ENCODE measurements around the gene ARMC12.

ARMC12 gene

GRCh38 chr6:35790683-35791082, 53.9 kb downstream of the ARMC12 start:
- H3K4me1 ChIP-seq (ENCODE audit: control insufficient read depth, insufficient read depth, low read length): no peaks in the 10 kb centered on the region
- H3K4me3 ChIP-seq (ENCODE audit: low read length in 2 of 2): no peak overlapping the region
- H3K9ac ChIP-seq (ENCODE audit: low read length in 2 of 2): no peak overlapping the region
- no peak overlapping the region for H3K27ac ChIP-seq (ENCODE audit: low read length)
- no peaks in the 10 kb centered on the region for H3K36me3 ChIP-seq (ENCODE audit: control insufficient read depth in 2 of 2, insufficient read depth in 2 of 2, low read length in 2 of 2)
- H3K9me3 ChIP-seq (ENCODE audit: control insufficient read depth in 2 of 2, low read length in 2 of 2): no peaks in the 10 kb centered on the region
- H3K27me3 ChIP-seq (ENCODE audit: control insufficient read depth in 1 of 2, insufficient read depth in 2 of 2, low read length in 2 of 2): peaks cover 17 to 42% of the 10 kb centered on the region in 2 donors

GRCh38 chr6:35794536-35795452, 58.0 kb downstream of the ARMC12 start:
- Histone ChIP-seq H3K9ac (ENCODE audit: low read length in 2 of 2) (no peak overlapping the region), H3K9me3 (ENCODE audit: control insufficient read depth in 2 of 2, low read length in 2 of 2) (no peaks in the 10 kb centered on the region), H3K36me3 (ENCODE audit: control insufficient read depth in 2 of 2, insufficient read depth in 2 of 2, low read length in 2 of 2) (no peaks in the 10 kb centered on the region), H3K27me3 (ENCODE audit: control insufficient read depth in 1 of 2, insufficient read depth in 2 of 2, low read length in 2 of 2) (peaks cover 0 to 34% of the 10 kb centered on the region in 2 donors), H3K4me1 (ENCODE audit: control insufficient read depth, insufficient read depth, low read length) (no peaks in the 10 kb centered on the region), H3K27ac (ENCODE audit: low read length) (no peak overlapping the region), H3K4me3 (ENCODE audit: low read length in 2 of 2) (no peak overlapping the region)

GRCh38 chr6:35795453-35796071, 58.7 kb downstream of the ARMC12 start:
- no peak overlapping the region for H3K4me3 ChIP-seq (ENCODE audit: low read length in 2 of 2)
- no peak overlapping the region for H3K27ac ChIP-seq (ENCODE audit: low read length)
- H3K27me3 ChIP-seq (ENCODE audit: control insufficient read depth in 1 of 2, insufficient read depth in 2 of 2, low read length in 2 of 2): peaks cover 0 to 33% of the 10 kb centered on the region in 2 donors
- no peaks in the 10 kb centered on the region for H3K4me1 ChIP-seq (ENCODE audit: control insufficient read depth, insufficient read depth, low read length)
- no peak overlapping the region for H3K9ac ChIP-seq (ENCODE audit: low read length in 2 of 2)
- H3K36me3 ChIP-seq (ENCODE audit: control insufficient read depth in 2 of 2, insufficient read depth in 2 of 2, low read length in 2 of 2): no peaks in the 10 kb centered on the region
- no peaks in the 10 kb centered on the region for H3K9me3 ChIP-seq (ENCODE audit: control insufficient read depth in 2 of 2, low read length in 2 of 2)

GRCh38 chr6:35796236-35796635, 59.4 kb downstream of the ARMC12 start:
- Histone ChIP-seq H3K9ac (ENCODE audit: low read length in 2 of 2) (no peak overlapping the region), H3K9me3 (ENCODE audit: control insufficient read depth in 2 of 2, low read length in 2 of 2) (no peaks in the 10 kb centered on the region), H3K36me3 (ENCODE audit: control insufficient read depth in 2 of 2, insufficient read depth in 2 of 2, low read length in 2 of 2) (no peaks in the 10 kb centered on the region), H3K4me1 (ENCODE audit: control insufficient read depth, insufficient read depth, low read length) (no peaks in the 10 kb centered on the region), H3K27ac (ENCODE audit: low read length) (no peak overlapping the region), H3K4me3 (ENCODE audit: low read length in 2 of 2) (no peak overlapping the region), H3K27me3 (ENCODE audit: control insufficient read depth in 1 of 2, insufficient read depth in 2 of 2, low read length in 2 of 2) (peaks cover 0 to 31% of the 10 kb centered on the region in 2 donors)

- Histone ChIP-seq H3K36me3 (ENCODE audit: control insufficient read depth in 2 of 2, insufficient read depth in 2 of 2, low read length in 2 of 2) (no peaks in the 10 kb centered on the region), H3K27me3 (ENCODE audit: control insufficient read depth in 1 of 2, insufficient read depth in 2 of 2, low read length in 2 of 2) (peaks cover 0 to 25% of the 10 kb centered on the region in 2 donors), H3K4me1 (ENCODE audit: control insufficient read depth, insufficient read depth, low read length) (no peaks in the 10 kb centered on the region), H3K9ac (ENCODE audit: low read length in 2 of 2) (no peak overlapping the region), H3K9me3 (ENCODE audit: control insufficient read depth in 2 of 2, low read length in 2 of 2) (no peaks in the 10 kb centered on the region), H3K4me3 (ENCODE audit: low read length in 2 of 2) (no peak overlapping the region), H3K27ac (ENCODE audit: low read length) (no peak overlapping the region)
Observed at GRCh38 chr6:35797837-35798526, 61.1 kb downstream of the ARMC12 start.
